Trophoblast cell (in vitro differentiated cells and primary cell): ENCODE data around the gene CCDC184.

Experiments
- DNase-seq, 2 donors: peaks; one replicate each; pipeline ENCODE4 v3.0.0-alpha.2; 2016
- H2AFZ ChIP-seq: 2 replicates; pipeline ENCODE4 v1.6.1; 2013; ENCODE audit warnings: low read length, moderate library complexity, mild to moderate bottlenecking; ENCODE audit not compliant: insufficient read depth, poor library complexity
- H2AK5ac ChIP-seq: 2 replicates; pipeline ENCODE4 v1.6.1; 2013; ENCODE audit warnings: mild to moderate bottlenecking, low read length
- H2BK120ac ChIP-seq: 2 replicates; pipeline ENCODE4 v1.6.1; 2013; ENCODE audit warnings: low read length, mild to moderate bottlenecking, moderate library complexity; ENCODE audit not compliant: insufficient read depth, poor library complexity
- H2BK12ac ChIP-seq: 2 replicates; pipeline ENCODE4 v1.6.1; 2013; ENCODE audit warnings: mild to moderate bottlenecking, low read length, moderate library complexity
- H2BK5ac ChIP-seq: 2 replicates; pipeline ENCODE4 v1.6.1; 2013; ENCODE audit warnings: low read length, low read depth, moderate library complexity, mild to moderate bottlenecking; ENCODE audit not compliant: poor library complexity
- H3K14ac ChIP-seq: 2 replicates; pipeline ENCODE4 v1.6.1; 2013; ENCODE audit warnings: mild to moderate bottlenecking, low read length
- H3K18ac ChIP-seq: 2 replicates; pipeline ENCODE4 v1.6.1; 2013; ENCODE audit warnings: mild to moderate bottlenecking, low read length
- H3K23ac ChIP-seq: 2 replicates; pipeline ENCODE4 v1.6.1; 2013; ENCODE audit warnings: low read length
- H3K27ac ChIP-seq: 2 replicates; pipeline ENCODE4 v1.5.1; 2013; ENCODE audit warnings: low read depth, mild to moderate bottlenecking, inconsistent platforms, low read length, moderate library complexity
- H3K27me3 ChIP-seq: 2 replicates; pipeline ENCODE4 v1.6.1; 2013; ENCODE audit warnings: inconsistent platforms, mild to moderate bottlenecking, low read length, moderate library complexity; ENCODE audit not compliant: insufficient read depth
- H3K36me3 ChIP-seq, 2 experiments: 1 replicate in 1 of 2; 2 replicates in 1 of 2; pipeline ENCODE4 v1.6.1; 2013; ENCODE audit warnings: low read length in 2 of 2, mild to moderate bottlenecking in 2 of 2, moderate library complexity in 1 of 2; ENCODE audit not compliant: insufficient read depth in 2 of 2, control insufficient read depth in 1 of 2
- H3K4ac ChIP-seq: 2 replicates; pipeline ENCODE4 v1.6.1; 2013; ENCODE audit warnings: low read depth, mild to moderate bottlenecking, low read length, moderate library complexity
- H3K4me1 ChIP-seq, 2 experiments: 1 replicate in 1 of 2; 2 replicates in 1 of 2; pipeline ENCODE4 v1.6.1; 2013; ENCODE audit warnings: low read length in 2 of 2, mild to moderate bottlenecking in 2 of 2, moderate library complexity in 1 of 2; ENCODE audit not compliant: insufficient read depth in 2 of 2, control insufficient read depth in 1 of 2
- H3K4me2 ChIP-seq: 2 replicates; pipeline ENCODE4 v1.6.1; 2013; ENCODE audit warnings: inconsistent platforms, mild to moderate bottlenecking, low read length, moderate library complexity
- H3K4me3 ChIP-seq: 2 replicates; pipeline ENCODE4 v1.5.1; 2013; ENCODE audit warnings: mild to moderate bottlenecking, low read depth, low read length, inconsistent platforms
- H3K79me1 ChIP-seq: one replicate; pipeline ENCODE4 v1.6.1; 2013; ENCODE audit warnings: low read length
- H3K79me2 ChIP-seq: 2 replicates; pipeline ENCODE4 v1.6.1; 2013; ENCODE audit warnings: low read length, mild to moderate bottlenecking; ENCODE audit not compliant: control insufficient read depth, insufficient read depth, poor library complexity
- H3K9ac ChIP-seq: 2 replicates; pipeline ENCODE4 v1.6.1; 2013; ENCODE audit warnings: mild to moderate bottlenecking, low read length
- H3K9me3 ChIP-seq: 2 replicates; pipeline ENCODE4 v1.6.1; 2013; ENCODE audit warnings: low read depth, mild to moderate bottlenecking, control low read depth, inconsistent platforms, low read length; ENCODE audit not compliant: insufficient read depth
- H4K12ac ChIP-seq: 2 replicates; pipeline ENCODE4 v1.6.1; 2013; ENCODE audit warnings: low read depth, mild to moderate bottlenecking, low read length, moderate library complexity
- H4K8ac ChIP-seq: 2 replicates; pipeline ENCODE4 v1.6.1; 2013; ENCODE audit warnings: low read depth, mild to moderate bottlenecking, low read length, moderate library complexity
- H4K91ac ChIP-seq: one replicate; pipeline ENCODE4 v1.6.1; 2013; ENCODE audit warnings: low read depth, mild to moderate bottlenecking, low read length, moderate library complexity
- WGBS: extraction: QIAGEN DNeasy Blood & Tissue Kit; methylation state at CpG from one replicate; pipeline ENCODE4 v1.1.7; 2013; ENCODE audit warnings: missing lambda C conversion rate; ENCODE audit not compliant: insufficient read length, insufficient coverage; ENCODE audit errors: extremely low coverage; 5-methylcytosine and 5-hydroxymethylcytosine counted together

Gene CCDC184

DNA sequence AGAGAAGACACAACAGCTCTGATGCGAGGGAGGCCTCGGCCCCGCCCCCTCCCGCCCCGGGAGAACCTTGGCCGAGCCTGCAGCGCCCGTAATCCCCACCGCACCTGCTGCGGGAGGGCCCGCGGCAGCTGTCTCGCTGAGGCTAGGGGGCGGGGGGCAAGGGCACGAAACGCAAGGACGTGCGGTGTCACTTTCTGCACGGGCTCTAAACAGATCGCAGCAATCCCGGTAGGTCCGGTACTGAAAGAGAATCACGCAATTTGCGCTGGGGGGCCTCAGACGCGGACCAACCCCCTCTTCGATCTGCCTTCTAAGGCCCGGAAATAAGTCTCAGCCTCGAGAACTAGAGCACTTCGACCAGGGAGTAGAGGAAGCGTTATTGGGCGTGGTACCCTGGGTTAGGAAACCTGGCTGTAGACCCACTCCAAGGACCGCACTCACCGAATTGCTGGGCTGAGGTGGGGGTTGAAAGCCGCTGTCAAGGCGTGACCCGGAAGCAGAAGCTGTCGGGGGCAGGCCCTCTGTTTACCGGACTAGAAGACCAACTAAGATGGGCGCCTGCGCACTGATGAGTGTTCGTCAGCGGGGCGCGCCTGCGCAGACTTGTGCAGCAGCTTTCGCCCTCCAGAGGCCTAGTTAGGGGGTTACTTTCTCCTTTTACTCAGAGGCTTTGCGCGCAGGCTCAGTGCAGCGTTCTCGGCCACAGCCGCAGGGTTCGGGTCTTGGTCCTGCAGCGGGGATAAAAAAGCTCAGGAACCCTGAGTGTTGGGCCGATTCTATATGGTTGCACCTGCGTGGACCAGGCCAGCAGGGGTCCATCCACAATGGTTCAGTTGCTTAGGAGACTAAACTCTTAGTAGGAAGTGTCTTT lies 26.2 kb upstream of the CCDC184 start, which contains the start of gene ASB8:
ASB8 (minus strand) TSS at position 498 of the 871 bp plus-strand sequence. CDS start 4,019 bp downstream, outside the sequence.
- H2BK120ac ChIP-seq, result no peak within 1 kb of the TSS
- peak within 1 kb of the TSS; percentile 20 for H3K27ac ChIP-seq
- no peak within 1 kb of the TSS for H3K18ac ChIP-seq
- H4K8ac ChIP-seq, result peak within 1 kb of the TSS; percentile 92
- no peaks in the 10 kb centered on the region for H3K79me2 ChIP-seq
- H3K14ac ChIP-seq, result peak within 1 kb of the TSS; percentile 62
- peak within 1 kb of the TSS; percentile 76 for H3K4me2 ChIP-seq
- H3K79me1 ChIP-seq, result peaks cover 5% of the 10 kb centered on the region
- no peak within 1 kb of the TSS for H2AK5ac ChIP-seq
- no peak within 1 kb of the TSS for H3K4ac ChIP-seq
- peak within 1 kb of the TSS; percentile 74 for H4K12ac ChIP-seq
- no CpG with 5 or more reads among the region's 56 CpGs for WGBS
- peak within 1 kb of the TSS; percentile 98 for H3K4me3 ChIP-seq
- H3K9me3 ChIP-seq, result no peaks in the 10 kb centered on the region
- H2AFZ ChIP-seq, result peak within 1 kb of the TSS; percentile 89
- no peak within 1 kb of the TSS for H3K23ac ChIP-seq
- peak within 1 kb of the TSS; percentile 72 for H3K9ac ChIP-seq
- peak within 1 kb of the TSS; percentile 50 for H4K91ac ChIP-seq
- H2BK12ac ChIP-seq, result no peak within 1 kb of the TSS
- H3K27me3 ChIP-seq, result no peaks in the 10 kb centered on the region
- H3K4me1 ChIP-seq, result peaks cover 0 to 6% of the 10 kb centered on the region in 2 experiments
- DNase-seq, result peak; percentile 100
- no peaks in the 10 kb centered on the region for H3K36me3 ChIP-seq
- no peak within 1 kb of the TSS for H2BK5ac ChIP-seq

GRCh38 chr12:48157889-48158370 lies 25.5 kb upstream of the CCDC184 start:
- no peak overlapping the region for H2AK5ac ChIP-seq
- peak overlapping the region; percentile 92 for H4K8ac ChIP-seq
- peak overlapping the region; percentile 76 for H3K4me2 ChIP-seq
- H2BK12ac ChIP-seq, result no peak overlapping the region
- WGBS, result no CpG with 5 or more reads among the region's 3 CpGs
- H3K9me3 ChIP-seq, result no peaks in the 10 kb centered on the region
- no peak overlapping the region for H4K91ac ChIP-seq
- peaks cover 0 to 6% of the 10 kb centered on the region in 2 experiments for H3K4me1 ChIP-seq
- no peak overlapping the region for H2BK5ac ChIP-seq
- H3K27me3 ChIP-seq, result no peaks in the 10 kb centered on the region
- H2AFZ ChIP-seq, result peak overlapping the region; percentile 89
- H3K18ac ChIP-seq, result no peak overlapping the region
- H3K36me3 ChIP-seq, result no peaks in the 10 kb centered on the region
- no peak overlapping the region for H3K4me3 ChIP-seq
- peaks cover 5% of the 10 kb centered on the region for H3K79me1 ChIP-seq
- no peak overlapping the region for H3K14ac ChIP-seq
- H3K23ac ChIP-seq, result no peak overlapping the region
- no peak overlapping the region for H3K4ac ChIP-seq
- no peaks in the 10 kb centered on the region for H3K79me2 ChIP-seq
- peak overlapping the region; percentile 74 for H4K12ac ChIP-seq
- DNase-seq, result no peak
- peak overlapping the region; percentile 20 for H3K27ac ChIP-seq
- H3K9ac ChIP-seq, result no peak overlapping the region
- H2BK120ac ChIP-seq, result no peak overlapping the region

GRCh38 chr12:48160046-48160445 lies 23.4 kb upstream of the CCDC184 start:
- no peak overlapping the region for H3K14ac ChIP-seq
- H3K36me3 ChIP-seq, result no peaks in the 10 kb centered on the region
- H4K8ac ChIP-seq, result no peak overlapping the region
- H3K9me3 ChIP-seq, result no peaks in the 10 kb centered on the region
- no peak overlapping the region for H3K9ac ChIP-seq
- no peak overlapping the region for H2AFZ ChIP-seq
- no peaks in the 10 kb centered on the region for H3K79me2 ChIP-seq
- peaks cover 0 to 6% of the 10 kb centered on the region in 2 experiments for H3K4me1 ChIP-seq
- no peak overlapping the region for H3K27ac ChIP-seq
- no peaks in the 10 kb centered on the region for H3K27me3 ChIP-seq
- H4K12ac ChIP-seq, result no peak overlapping the region
- H2AK5ac ChIP-seq, result no peak overlapping the region
- no peak overlapping the region for H2BK120ac ChIP-seq
- no peak for DNase-seq
- H3K23ac ChIP-seq, result no peak overlapping the region
- WGBS, result no CpG with 5 or more reads among the region's 5 CpGs
- H3K4me2 ChIP-seq, result no peak overlapping the region
- no peak overlapping the region for H3K18ac ChIP-seq
- H2BK5ac ChIP-seq, result no peak overlapping the region
- peaks cover 5% of the 10 kb centered on the region for H3K79me1 ChIP-seq
- H4K91ac ChIP-seq, result no peak overlapping the region
- H3K4ac ChIP-seq, result no peak overlapping the region
- no peak overlapping the region for H2BK12ac ChIP-seq
- H3K4me3 ChIP-seq, result no peak overlapping the region

DNA sequence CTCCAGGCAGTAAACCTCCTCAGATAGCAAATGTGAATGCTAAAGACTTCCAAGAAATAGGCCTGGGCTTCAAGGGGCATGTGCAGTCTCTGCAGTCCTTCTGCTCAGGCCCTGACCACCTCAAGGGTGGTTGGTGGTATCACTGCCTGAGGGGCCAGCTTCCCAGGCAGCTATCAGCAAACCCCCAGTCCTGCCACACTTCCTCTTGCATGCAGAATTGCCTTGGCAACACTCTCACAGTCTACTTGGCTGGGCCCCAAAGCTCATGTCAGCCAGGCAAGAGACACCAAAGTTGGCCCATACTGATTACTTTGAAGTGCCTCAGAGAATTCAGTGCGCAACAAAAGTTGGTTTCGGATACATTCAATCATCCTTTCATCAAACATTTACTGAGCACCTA lies 22.6 kb upstream of the CCDC184 start:
- Histone ChIP-seq H3K4me2 (no peak overlapping the region), H3K27me3 (no peaks in the 10 kb centered on the region), H3K36me3 (no peaks in the 10 kb centered on the region), H2BK5ac (no peak overlapping the region), H3K4ac (no peak overlapping the region), H3K4me3 (no peak overlapping the region), H3K79me1 (peaks cover 5% of the 10 kb centered on the region), H3K9me3 (no peaks in the 10 kb centered on the region), H2AFZ (no peak overlapping the region), H3K18ac (no peak overlapping the region), H2BK12ac (no peak overlapping the region), H3K14ac (no peak overlapping the region), H3K9ac (no peak overlapping the region), H4K12ac (no peak overlapping the region), H2BK120ac (no peak overlapping the region), H3K4me1 (peaks cover 0 to 6% of the 10 kb centered on the region in 2 experiments), H3K23ac (peak overlapping the region; percentile 69), H2AK5ac (no peak overlapping the region), H4K8ac (no peak overlapping the region), H4K91ac (no peak overlapping the region), H3K27ac (no peak overlapping the region), H3K79me2 (no peaks in the 10 kb centered on the region)
- no peak for DNase-seq
- WGBS, result no CpG with 5 or more reads among the region's 2 CpGs
